Measurements from ENCODE around the gene SCARF2.

The SCARF2 gene

GRCh38 chr22:20391222-20391621, 46.4 kb downstream of the SCARF2 start:
- Mint-ChIP-seq H3K36me3 (ENCODE audit: low read depth) (no peaks in the 10 kb centered on the region), H3K4me1 (peaks cover 19% of the 10 kb centered on the region), H3K4me3 (peak overlapping the region in 1 of 3 experiments; percentile 50), H3K27me3 (ENCODE audit: low read depth) (no peaks in the 10 kb centered on the region), H3K27ac (no peak overlapping the region), H3K9me3 (no peaks in the 10 kb centered on the region)
- TF ChIP-seq CTCF (IDR thresholded peaks at IDR 0.05; ENCODE audit: unreplicated experiment in 3 of 3), result no peak

- no peaks in the 10 kb centered on the region for H3K36me3 Mint-ChIP-seq (ENCODE audit: low read depth)
- H3K4me1 Mint-ChIP-seq, result peaks cover 11% of the 10 kb centered on the region
- no peaks in the 10 kb centered on the region for H3K9me3 Mint-ChIP-seq
- peak overlapping the region in 2 of 3 experiments; percentile 40 to 53 for H3K4me3 Mint-ChIP-seq
- peak overlapping the region in 1 of 3 experiments; percentile 39 for H3K27ac Mint-ChIP-seq
- no peaks in the 10 kb centered on the region for H3K27me3 Mint-ChIP-seq (ENCODE audit: low read depth)
- no peak for TF ChIP-seq CTCF (IDR thresholded peaks at IDR 0.05; ENCODE audit: unreplicated experiment in 3 of 3)
These were observed 47.2 kb downstream of the SCARF2 start for GRCh38 chr22:20390394-20390907.

GRCh38 chr22:20389288-20389687, 48.3 kb downstream of the SCARF2 start:
- H3K9me3 Mint-ChIP-seq, result no peaks in the 10 kb centered on the region
- no peak overlapping the region for H3K4me3 Mint-ChIP-seq
- H3K27me3 Mint-ChIP-seq (ENCODE audit: low read depth), result no peaks in the 10 kb centered on the region
- TF ChIP-seq CTCF (IDR thresholded peaks at IDR 0.05; ENCODE audit: unreplicated experiment in 3 of 3), result no peak
- H3K27ac Mint-ChIP-seq, result no peak overlapping the region
- peaks cover 5% of the 10 kb centered on the region for H3K4me1 Mint-ChIP-seq
- H3K36me3 Mint-ChIP-seq (ENCODE audit: low read depth), result no peaks in the 10 kb centered on the region

- Mint-ChIP-seq H3K9me3 (no peaks in the 10 kb centered on the region), H3K4me3 (no peak overlapping the region), H3K27ac (no peak overlapping the region), H3K4me1 (no peaks in the 10 kb centered on the region), H3K36me3 (ENCODE audit: low read depth) (no peaks in the 10 kb centered on the region), H3K27me3 (ENCODE audit: low read depth) (peaks cover 5% of the 10 kb centered on the region)
- no peak for TF ChIP-seq CTCF (IDR thresholded peaks at IDR 0.05; ENCODE audit: unreplicated experiment in 3 of 3)
These were observed 49.4 kb downstream of the SCARF2 start for GRCh38 chr22:20388200-20388599.

- peaks cover 5% of the 10 kb centered on the region for H3K27me3 Mint-ChIP-seq (ENCODE audit: low read depth)
These were observed 50.7 kb downstream of the SCARF2 start for GRCh38 chr22:20386972-20387371.

More at GRCh38 chr22:20386972-20387371, 50.7 kb downstream of the SCARF2 start:
- no peak overlapping the region for H3K27ac Mint-ChIP-seq
- H3K36me3 Mint-ChIP-seq (ENCODE audit: low read depth), result no peaks in the 10 kb centered on the region
- TF ChIP-seq CTCF (IDR thresholded peaks at IDR 0.05; ENCODE audit: unreplicated experiment in 3 of 3), result no peak
- no peaks in the 10 kb centered on the region for H3K4me1 Mint-ChIP-seq
- H3K4me3 Mint-ChIP-seq, result no peak overlapping the region
- no peaks in the 10 kb centered on the region for H3K9me3 Mint-ChIP-seq
